H1 (cell line): ENCODE data around the gene PHACTR1.

Source experiments
- ATF2 ChIP-seq: IDR thresholded peaks from 2 replicates; pipeline ENCODE4 v1.6.1; 2012; ENCODE audit warnings: low read length, inconsistent platforms
- CTCF ChIP-seq, 3 experiments: IDR thresholded peaks; 1 replicate in 2 of 3; 2 replicates in 1 of 3; pipeline versions ENCODE4 v1.5.1 to v1.6.1; 2011; ENCODE audit warnings: low read length in 3 of 3, mild to moderate bottlenecking in 3 of 3, inconsistent platforms in 2 of 3, low read depth in 1 of 3, moderate library complexity in 1 of 3; ENCODE audit not compliant: insufficient read depth in 1 of 3; ENCODE audit errors: control extremely low read depth in 1 of 3
- E2F6 ChIP-seq: IDR thresholded peaks from 2 replicates; pipeline ENCODE4 v1.6.1; 2012; ENCODE audit warnings: inconsistent platforms
- EP300 ChIP-seq, 2 experiments: IDR thresholded peaks; 1 replicate in 1 of 2; 2 replicates in 1 of 2; pipeline ENCODE4 v1.6.1; 2011 to 2012; ENCODE audit warnings: low read depth in 2 of 2, low read length in 2 of 2, mild to moderate bottlenecking in 2 of 2, borderline replicate concordance in 1 of 2, inconsistent platforms in 1 of 2, moderate library complexity in 1 of 2
- HDAC2 ChIP-seq, 2 experiments: fragments of 300-600 bp in 1 of 2; sonication (generic) in 1 of 2; IDR thresholded peaks; 2 replicates each; pipeline ENCODE4 v1.6.1; 2011 to 2012; ENCODE audit warnings: low read depth in 2 of 2, low read length in 2 of 2, mild to moderate bottlenecking in 2 of 2, moderate library complexity in 2 of 2, borderline replicate concordance in 1 of 2, inconsistent platforms in 1 of 2
- KDM5A ChIP-seq: fragments of 200-600 bp; IDR thresholded peaks from 2 replicates; pipeline ENCODE4 v1.7.1; 2012; ENCODE audit warnings: mild to moderate bottlenecking, low read length, inconsistent platforms, mixed read lengths
- POLR2A ChIP-seq, 2 experiments: IDR thresholded peaks; 1 replicate in 1 of 2; 2 replicates in 1 of 2; pipeline ENCODE4 v1.6.1; 2011; ENCODE audit warnings: low read depth in 2 of 2, low read length in 2 of 2, mild to moderate bottlenecking in 2 of 2; ENCODE audit errors: control extremely low read depth in 1 of 2
- POLR2AphosphoS5 ChIP-seq: IDR thresholded peaks from 2 replicates; pipeline ENCODE4 v1.6.1; 2011; ENCODE audit warnings: low read depth, low read length
- RBBP5 ChIP-seq: IDR thresholded peaks from 2 replicates; pipeline ENCODE4 v1.7.1; 2012; ENCODE audit warnings: low read depth, mild to moderate bottlenecking, inconsistent platforms, low read length, moderate library complexity, borderline replicate concordance
- RFX5 ChIP-seq: IDR thresholded peaks from 2 replicates; pipeline ENCODE4 v1.6.1; 2011; ENCODE audit warnings: low read depth, low read length, improper control_type of control experiment, borderline replicate concordance
- USF2 ChIP-seq: IDR thresholded peaks from 2 replicates; pipeline ENCODE4 v1.6.1; 2011; ENCODE audit warnings: low read length, improper control_type of control experiment
- ZNF274 ChIP-seq: IDR thresholded peaks from 2 replicates; pipeline ENCODE4 v1.7.0; 2012; ENCODE audit warnings: low read length, borderline replicate concordance; ENCODE audit errors: extremely low read depth

GRCh38 chr6:13074415-13075140, 358.0 kb downstream of the PHACTR1 start:
- no peak for TF ChIP-seq HDAC2 (IDR thresholded peaks at IDR 0.05; ENCODE audit: borderline replicate concordance in 1 of 2, low read depth in 2 of 2, low read length in 2 of 2)
- TF ChIP-seq KDM5A: no peak
- TF ChIP-seq POLR2AphosphoS5: no peak
- no peak for TF ChIP-seq CTCF (IDR thresholded peaks at IDR 0.05; ENCODE audit: control extremely low read depth in 1 of 3, insufficient read depth in 1 of 3, low read depth in 1 of 3, low read length in 3 of 3)
- no peak for TF ChIP-seq POLR2A (IDR thresholded peaks at IDR 0.05; ENCODE audit: control extremely low read depth in 1 of 2, low read depth in 2 of 2, low read length in 2 of 2)
- no peak for TF ChIP-seq EP300 (IDR thresholded peaks at IDR 0.05; ENCODE audit: borderline replicate concordance in 1 of 2, low read depth in 2 of 2, low read length in 2 of 2)
- TF ChIP-seq RBBP5: no peak
- no peak for TF ChIP-seq ATF2
- no peak for TF ChIP-seq ZNF274
- no peak for TF ChIP-seq E2F6
- TF ChIP-seq RFX5: no peak
- no peak for TF ChIP-seq USF2
